K562 (cell line): ENCODE results near the gene RGS9. TPM values are rescaled to one million over a fixed set of nuclear protein-coding genes. Genes with fewer than 3 reads are reported as not detected.

Experiments
- BMI1 ChIP-seq: fragments of 150-350 bp; IDR thresholded peaks from 2 replicates; pipeline ENCODE4 v1.6.1; 2014; ENCODE audit warnings: low read length
- C11orf30 ChIP-seq: fragments of 450-650 bp; IDR thresholded peaks from 2 replicates; pipeline ENCODE4 v1.6.1; 2016; ENCODE audit warnings: low read depth, mild to moderate bottlenecking
- CBX1 ChIP-seq: sonication (generic); IDR thresholded peaks from 2 replicates; pipeline ENCODE4 v1.6.1; 2016; ENCODE audit warnings: antibody characterized with exemption, low read depth, mild to moderate bottlenecking
- CEBPB ChIP-seq: fragments of 450-650 bp; IDR thresholded peaks from 2 replicates; pipeline ENCODE4 v1.6.1; 2016; ENCODE audit warnings: missing genetic modification characterization, missing compliant biosample characterization
- EP300 ChIP-seq: IDR thresholded peaks from 2 replicates; pipeline ENCODE4 v1.6.1; 2012; ENCODE audit warnings: low read length, improper control_type of control experiment
- FOXK2 ChIP-seq, 2 experiments: fragments of 450-650 bp; IDR thresholded peaks in 1 of 2; conservative IDR thresholded peaks in 1 of 2; 2 replicates each; pipeline ENCODE4 v1.6.1; 2016; ENCODE audit warnings: low read depth in 2 of 2, mild to moderate bottlenecking in 1 of 2
- HDAC2 ChIP-seq: fragments of 450-650 bp; IDR thresholded peaks from 2 replicates; pipeline ENCODE4 v1.6.1; 2016; ENCODE audit warnings: mild to moderate bottlenecking
- HDAC3 ChIP-seq: fragments of 450-650 bp; IDR thresholded peaks from 2 replicates; pipeline ENCODE4 v1.6.1; 2018; ENCODE audit warnings: borderline replicate concordance, mild to moderate bottlenecking, moderate library complexity; ENCODE audit not compliant: partially characterized antibody
- HOXB6 ChIP-seq: fragments of 250-450 bp; sonication (Bioruptor Pico); IDR thresholded peaks from 2 replicates; pipeline ENCODE4 v1.5.1; 2022; ENCODE audit warnings: mild to moderate bottlenecking, borderline replicate concordance
- KLF13 ChIP-seq: fragments of 450-650 bp; IDR thresholded peaks from 2 replicates; pipeline ENCODE4 v1.6.1; 2016; ENCODE audit warnings: missing genetic modification characterization, low read depth, mild to moderate bottlenecking, missing compliant biosample characterization, moderate library complexity, borderline replicate concordance
- L3MBTL2 ChIP-seq: fragments of 450-650 bp; IDR thresholded peaks from 2 replicates; pipeline ENCODE4 v1.6.1; 2016; ENCODE audit warnings: mild to moderate bottlenecking, moderate library complexity
- MBD2 ChIP-seq: sonication (generic); IDR thresholded peaks from 2 replicates; pipeline ENCODE4 v1.6.1; 2016; ENCODE audit warnings: low read depth, borderline replicate concordance
- MTA2 ChIP-seq: fragments of 450-650 bp; IDR thresholded peaks from 2 replicates; pipeline ENCODE4 v1.6.1; 2016; ENCODE audit warnings: low read depth
- NFIC ChIP-seq: fragments of 450-650 bp; IDR thresholded peaks from 2 replicates; pipeline ENCODE4 v1.6.1; 2017; ENCODE audit warnings: mild to moderate bottlenecking, inconsistent platforms
- POLR2G ChIP-seq: fragments of 200-400 bp; formaldehyde crosslinking; IDR thresholded peaks from 2 replicates; pipeline ENCODE4 v1.6.1; 2017; ENCODE audit warnings: low read depth, mild to moderate bottlenecking, antibody characterized with exemption, low read length, moderate library complexity
- SOX6 ChIP-seq: fragments of 450-650 bp; IDR thresholded peaks from 2 replicates; pipeline ENCODE4 v1.6.1; 2014; ENCODE audit warnings: mild to moderate bottlenecking
- STAT5A ChIP-seq: IDR thresholded peaks from 2 replicates; pipeline ENCODE4 v1.6.1; 2012; ENCODE audit warnings: low read length, inconsistent platforms, borderline replicate concordance
- TAF15 ChIP-seq: fragments of 200-400 bp; formaldehyde crosslinking; IDR thresholded peaks from 2 replicates; pipeline ENCODE4 v1.6.1; 2017; ENCODE audit warnings: mild to moderate bottlenecking, low read depth, low read length, moderate library complexity
- TCF7L2 ChIP-seq: fragments of 150-350 bp; IDR thresholded peaks from 2 replicates; pipeline ENCODE4 v1.6.1; 2016; ENCODE audit warnings: low read depth, mild to moderate bottlenecking, low read length, moderate library complexity
- ZFPM2 ChIP-seq: fragments of 250-450 bp; sonication (Bioruptor Pico); IDR thresholded peaks from 2 replicates; pipeline ENCODE4 v1.5.1; 2022; ENCODE audit warnings: mild to moderate bottlenecking
- ZNF143 ChIP-seq: sonication (generic); formaldehyde crosslinking; IDR thresholded peaks from 2 replicates; pipeline ENCODE4 v1.9.0; 2022; ENCODE audit warnings: mild to moderate bottlenecking, missing genetic modification reagents
- ZNF583 ChIP-seq: fragments of 250-450 bp; sonication (Bioruptor Pico); IDR thresholded peaks from 2 replicates; pipeline ENCODE4 v1.4.0; 2020
- polyA plus RNA-seq, 8 experiments: library from polyadenylated mRNA; depleted of rRNA in 4 of 8; stranded (reverse) in 5 of 8; unstranded in 3 of 8; fragments of >200 nt; fragmentation: Nextera tagmentation in 2 of 8; fragmentation: Illumina TruSeq in 1 of 8; extraction: Ambion mirVana in 2 of 8; extraction: Trizol in 1 of 8; gene quantifications; 2 replicates each; pipeline versions ENCODE4 v1.2.1 to v1.2.3, GENCODE V29; 2011 to 2014; ENCODE audit warnings: inconsistent platforms in 1 of 8, missing spikeins in 1 of 8
- total RNA-seq, 7 experiments: library from RNA; depleted of rRNA in 6 of 7; stranded (reverse); fragments of >200 nt in 6 of 7; fragmentation: Illumina TruSeq in 2 of 7; extraction: Trizol in 2 of 7; gene quantifications; 2 replicates each; pipeline versions ENCODE4 v1.2.1 to v1.2.3, GENCODE V29; 2011 to 2021; ENCODE audit warnings: low replicate concordance in 1 of 7
- TF ChIP-seq, protein P1 (sequence below): fragments of 450-650 bp; IDR thresholded peaks from 2 replicates; pipeline ENCODE4 v1.6.1; 2016; ENCODE audit warnings: borderline replicate concordance
- TF ChIP-seq, protein P2 (sequence below): fragments of 250-450 bp; sonication (Bioruptor Pico); IDR thresholded peaks from 2 replicates; pipeline ENCODE4 v1.5.0; 2020; ENCODE audit warnings: mild to moderate bottlenecking
- TF ChIP-seq, protein P3 (sequence below): fragments of 450-650 bp; IDR thresholded peaks from 2 replicates; pipeline ENCODE4 v1.6.1; 2016

RGS9 gene
- total and polyA plus RNA-seq, 9 of the 15 experiments (the other 6 are each of a cell fraction or from before 2014, with no cell fraction given), result 0.18 to 1.4 (median 0.55) TPM

DNA sequence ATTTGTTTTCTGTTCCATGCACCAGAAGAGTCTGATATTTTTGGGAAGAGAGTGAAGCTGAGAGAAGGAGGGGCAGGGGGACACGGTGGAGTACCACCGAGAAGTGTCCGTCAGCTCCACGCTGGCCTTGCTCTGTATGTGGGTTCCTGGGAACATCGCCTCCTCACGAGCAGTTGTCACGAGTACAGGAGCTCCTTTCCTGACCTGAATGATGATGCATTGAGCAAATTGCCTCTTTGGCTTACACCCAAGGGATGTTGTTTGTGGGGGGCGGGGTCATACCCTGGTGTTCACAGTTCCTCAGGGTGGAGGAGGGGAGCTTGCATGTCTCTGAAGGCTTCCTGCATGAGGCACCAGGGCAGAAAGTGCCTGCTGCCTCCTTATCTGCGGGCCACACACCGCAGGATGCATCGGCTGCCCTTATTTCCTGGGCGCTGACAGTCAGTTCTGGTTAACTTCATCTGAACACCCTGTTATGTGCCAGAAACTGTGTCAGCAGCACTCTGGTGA lies 36.2 kb downstream of the RGS9 start (continued):
- TF ChIP-seq POLR2G (0 out of 2 replicates have a peak, but pooled peaks have one; percentile 23), ZNF143 (CRISPR knock-in tag) (no peak), FOXK2 (conservative IDR thresholded peaks at IDR 0.05 in 1 of 2, IDR thresholded peaks at IDR 0.05 in 1 of 2; ENCODE audit: low read depth in 2 of 2) (peak; percentile 72 to 81; a peak in 3 of 4 replicates), CBX1 (no peak), ZFPM2 (CRISPR knock-in tag) (no peak), KLF13 (tag) (peak; percentile 40; the same call in 1 of the 2 replicates), TCF7L2 (no peak), MTA2 (peak; percentile 67), EP300 (peak; percentile 78; the same call in 1 of the 2 replicates), TAF15 (no peak), CEBPB (tag) (peak; percentile 48; the same call in 1 of the 2 replicates), C11orf30 (peak; percentile 50), STAT5A (peak; percentile 78), ZNF583 (no peak), HDAC3 (peak; percentile 79), BMI1 (no peak), MBD2 (peak; percentile 60; the same call in 1 of the 2 replicates), SOX6 (peak; percentile 79), HOXB6 (CRISPR knock-in tag) (no peak), NFIC (peak; percentile 98), HDAC2 (peak; percentile 75), L3MBTL2 (peak; percentile 78)
- TF ChIP-seq, protein P1, sequence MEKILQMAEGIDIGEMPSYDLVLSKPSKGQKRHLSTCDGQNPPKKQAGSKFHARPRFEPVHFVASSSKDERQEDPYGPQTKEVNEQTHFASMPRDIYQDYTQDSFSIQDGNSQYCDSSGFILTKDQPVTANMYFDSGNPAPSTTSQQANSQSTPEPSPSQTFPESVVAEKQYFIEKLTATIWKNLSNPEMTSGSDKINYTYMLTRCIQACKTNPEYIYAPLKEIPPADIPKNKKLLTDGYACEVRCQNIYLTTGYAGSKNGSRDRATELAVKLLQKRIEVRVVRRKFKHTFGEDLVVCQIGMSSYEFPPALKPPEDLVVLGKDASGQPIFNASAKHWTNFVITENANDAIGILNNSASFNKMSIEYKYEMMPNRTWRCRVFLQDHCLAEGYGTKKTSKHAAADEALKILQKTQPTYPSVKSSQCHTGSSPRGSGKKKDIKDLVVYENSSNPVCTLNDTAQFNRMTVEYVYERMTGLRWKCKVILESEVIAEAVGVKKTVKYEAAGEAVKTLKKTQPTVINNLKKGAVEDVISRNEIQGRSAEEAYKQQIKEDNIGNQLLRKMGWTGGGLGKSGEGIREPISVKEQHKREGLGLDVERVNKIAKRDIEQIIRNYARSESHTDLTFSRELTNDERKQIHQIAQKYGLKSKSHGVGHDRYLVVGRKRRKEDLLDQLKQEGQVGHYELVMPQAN, result no peak
- TF ChIP-seq, protein P2, sequence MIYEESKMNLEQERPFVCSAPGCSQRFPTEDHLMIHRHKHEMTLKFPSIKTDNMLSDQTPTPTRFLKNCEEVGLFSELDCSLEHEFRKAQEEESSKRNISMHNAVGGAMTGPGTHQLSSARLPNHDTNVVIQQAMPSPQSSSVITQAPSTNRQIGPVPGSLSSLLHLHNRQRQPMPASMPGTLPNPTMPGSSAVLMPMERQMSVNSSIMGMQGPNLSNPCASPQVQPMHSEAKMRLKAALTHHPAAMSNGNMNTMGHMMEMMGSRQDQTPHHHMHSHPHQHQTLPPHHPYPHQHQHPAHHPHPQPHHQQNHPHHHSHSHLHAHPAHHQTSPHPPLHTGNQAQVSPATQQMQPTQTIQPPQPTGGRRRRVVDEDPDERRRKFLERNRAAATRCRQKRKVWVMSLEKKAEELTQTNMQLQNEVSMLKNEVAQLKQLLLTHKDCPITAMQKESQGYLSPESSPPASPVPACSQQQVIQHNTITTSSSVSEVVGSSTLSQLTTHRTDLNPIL (CRISPR knock-in tag), result no peak
- TF ChIP-seq, protein P3, sequence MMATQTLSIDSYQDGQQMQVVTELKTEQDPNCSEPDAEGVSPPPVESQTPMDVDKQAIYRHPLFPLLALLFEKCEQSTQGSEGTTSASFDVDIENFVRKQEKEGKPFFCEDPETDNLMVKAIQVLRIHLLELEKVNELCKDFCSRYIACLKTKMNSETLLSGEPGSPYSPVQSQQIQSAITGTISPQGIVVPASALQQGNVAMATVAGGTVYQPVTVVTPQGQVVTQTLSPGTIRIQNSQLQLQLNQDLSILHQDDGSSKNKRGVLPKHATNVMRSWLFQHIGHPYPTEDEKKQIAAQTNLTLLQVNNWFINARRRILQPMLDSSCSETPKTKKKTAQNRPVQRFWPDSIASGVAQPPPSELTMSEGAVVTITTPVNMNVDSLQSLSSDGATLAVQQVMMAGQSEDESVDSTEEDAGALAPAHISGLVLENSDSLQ, result peak; percentile 65
